GM13976 (cell line): ENCODE measurements around the gene TEC.

Experiments used
- DNase-seq: peaks from one replicate; pipeline ENCODE4 v3.0.0; 2012; ENCODE audit warnings: low spot score
- CTCF ChIP-seq: IDR thresholded peaks from 2 replicates; pipeline ENCODE4 v1.5.1; 2012; ENCODE audit warnings: borderline replicate concordance, mild to moderate bottlenecking; ENCODE audit not compliant: insufficient read depth; ENCODE audit errors: extremely low read depth, missing control alignments, control extremely low read depth
- in situ Hi-C: fragments of 300-500 bp; cut with MboI; formaldehyde crosslinking; loops from one replicate; pipeline ENCODE4 v1.12.0; 2022; ENCODE audit warnings: low sequenced_read_pairs, mixed read lengths, inconsistent platforms; ENCODE audit not compliant: unreplicated experiment

TEC gene

GRCh38 chr4:48216563-48216962 is 53.1 kb downstream of the TEC start:
- DNase-seq, result no peak
- in situ Hi-C loops, result no loop called here
- no peak for TF ChIP-seq CTCF

- DNase-seq, result no peak
- in situ Hi-C loops, result no loop called here
- TF ChIP-seq CTCF, result no peak
These were observed 53.7 kb downstream of the TEC start for GRCh38 chr4:48215977-48216376.

- no peak for TF ChIP-seq CTCF
- in situ Hi-C loops, result no loop called here
- peak; percentile 36 for DNase-seq
These were observed 57.5 kb downstream of the TEC start for GRCh38 chr4:48212165-48212564.

- in situ Hi-C loops, result no loop called here
- no peak for TF ChIP-seq CTCF
- DNase-seq, result no peak
These were observed 58.7 kb downstream of the TEC start for GRCh38 chr4:48210966-48211328.

GRCh38 chr4:48205626-48206025 is 64.0 kb downstream of the TEC start:
- no peak for DNase-seq
- no peak for TF ChIP-seq CTCF
- in situ Hi-C loops, result no loop called here

- no peak for TF ChIP-seq CTCF
- in situ Hi-C loops, result no loop called here
- no peak for DNase-seq
These were observed 64.5 kb downstream of the TEC start for GRCh38 chr4:48205107-48205506.

GRCh38 chr4:48203819-48204218 is 65.8 kb downstream of the TEC start:
- DNase-seq, result no peak
- in situ Hi-C loops, result no loop called here
- TF ChIP-seq CTCF, result no peak
